Activated CD4-positive, alpha-beta T cell treated with anti-CD3 and anti-CD28 coated beads for 1 hour (primary cell): ENCODE results near the gene ALPK1.
"Not testable (repeated sequence)": the region's sequence is repeated elsewhere in the genome, so short reads cannot be mapped to it uniquely, and the experiment has no call there.

Experiments used
- DNase-seq: peaks from one replicate; pipeline ENCODE4 v3.0.0-alpha.2; 2020

The ALPK1 gene

GRCh38 chr4:112473985-112474384, 176.8 kb downstream of the ALPK1 start:
- no peak for DNase-seq

- no peak for DNase-seq
These were observed 188.8 kb downstream of the ALPK1 start for GRCh38 chr4:112485930-112486329.

GRCh38 chr4:112490808-112491207, 193.6 kb downstream of the ALPK1 start:
- not testable (repeated sequence) for DNase-seq
